Naive thymus-derived CD4-positive, alpha-beta T cell (primary cell): ENCODE measurements around the gene ITGAX. TPM values are rescaled to one million over a fixed set of nuclear protein-coding genes. Genes with fewer than 3 reads are reported as not detected.
A peak's percentile ranks its signal among the peaks of the same experiment; 100 is the strongest.

Source experiments
- ATAC-seq: fragments of 150-1000 bp; cut with Tn5 transposase; 2 replicates; pipeline ENCODE4 v1.10.0; 2021; ENCODE audit warnings: mild to moderate bottlenecking, moderate library complexity
- CTCF ChIA-PET: fragments of 350-600 bp; sonication (Branson Sonifier 250); formaldehyde crosslinking; loops from one replicate; lab custom pipeline; 2021; ENCODE audit warnings: antibody characterized with exemption; lab: Charles Lee
- POLR2A ChIA-PET: fragments of 350-600 bp; sonication (Branson Sonifier 250); formaldehyde crosslinking; loops from one replicate; lab custom pipeline; 2021; ENCODE audit warnings: antibody characterized with exemption, inconsistent platforms; lab: Charles Lee
- DNase-seq, 9 donors: peaks; one replicate each; pipeline versions ENCODE4 v3.0.0 to v3.0.0-alpha.2; 2020 to 2022; ENCODE audit warnings: mixed read lengths in 1 of 9
- H3K27ac ChIP-seq: one replicate; pipeline ENCODE4 v1.7.0; 2013; ENCODE audit warnings: mild to moderate bottlenecking, low read depth, low read length, moderate library complexity
- H3K27me3 ChIP-seq, 2 donors: one replicate each; pipeline ENCODE4 v1.7.0; 2013; ENCODE audit warnings: low read length in 2 of 2, mild to moderate bottlenecking in 2 of 2, moderate library complexity in 2 of 2; ENCODE audit not compliant: control insufficient read depth in 2 of 2, insufficient read depth in 2 of 2
- H3K36me3 ChIP-seq, 3 experiments: 1 replicate in 2 of 3; 2 replicates in 1 of 3; pipeline ENCODE4 v1.7.0; 2013; ENCODE audit warnings: low read length in 3 of 3, mild to moderate bottlenecking in 3 of 3, moderate library complexity in 1 of 3; ENCODE audit not compliant: insufficient read depth in 3 of 3, control insufficient read depth in 2 of 3
- H3K4me1 ChIP-seq, 2 donors: one replicate each; pipeline ENCODE4 v1.7.0; 2013; ENCODE audit warnings: low read length in 2 of 2, mild to moderate bottlenecking in 2 of 2, moderate library complexity in 1 of 2; ENCODE audit not compliant: control insufficient read depth in 2 of 2, insufficient read depth in 2 of 2
- H3K4me3 ChIP-seq: 2 replicates; pipeline ENCODE4 v1.7.0; 2013; ENCODE audit warnings: mild to moderate bottlenecking, low read length
- H3K9me3 ChIP-seq, 3 experiments: 1 replicate in 2 of 3; 2 replicates in 1 of 3; pipeline ENCODE4 v1.7.0; 2013; ENCODE audit warnings: low read length in 3 of 3; ENCODE audit not compliant: control insufficient read depth in 2 of 3
- H3K27ac Mint-ChIP-seq, 9 donors: one replicate each; pipeline ENCODE4 v1.8.0; 2020 to 2022; ENCODE audit warnings: mixed read lengths in 9 of 9, mild to moderate bottlenecking in 8 of 9, moderate library complexity in 5 of 9, inconsistent platforms in 2 of 9
- H3K27me3 Mint-ChIP-seq, 5 donors: one replicate each; pipeline ENCODE4 v1.8.0; 2021 to 2022; ENCODE audit warnings: mixed read lengths in 5 of 5, mild to moderate bottlenecking in 1 of 5
- H3K36me3 Mint-ChIP-seq, 5 donors: one replicate each; pipeline ENCODE4 v1.8.0; 2020 to 2022; ENCODE audit warnings: mixed read lengths in 5 of 5, mild to moderate bottlenecking in 3 of 5, inconsistent platforms in 1 of 5
- H3K4me1 Mint-ChIP-seq, 7 donors: one replicate each; pipeline ENCODE4 v1.8.0; 2020 to 2022; ENCODE audit warnings: mixed read lengths in 7 of 7, mild to moderate bottlenecking in 3 of 7, inconsistent platforms in 1 of 7
- H3K4me3 Mint-ChIP-seq, 10 donors: one replicate each; pipeline ENCODE4 v1.8.0; 2020 to 2022; ENCODE audit warnings: mild to moderate bottlenecking in 10 of 10, mixed read lengths in 10 of 10, moderate library complexity in 6 of 10, inconsistent platforms in 2 of 10
- H3K9me3 Mint-ChIP-seq, 11 donors: one replicate each; pipeline ENCODE4 v1.8.0; 2020 to 2022; ENCODE audit warnings: mixed read lengths in 11 of 11, mild to moderate bottlenecking in 4 of 11, inconsistent platforms in 1 of 11, moderate library complexity in 1 of 11
- intact Hi-C, 2 donors: fragments of 100-400 bp; cut with micrococcal nuclease; formaldehyde crosslinking; loops; one replicate each; pipeline ENCODE4 v1.15.1; 2023
- polyA plus RNA-seq, 2 donors: library from polyadenylated mRNA; unstranded; fragments of 300-500 nt; fragmentation: Illumina TruSeq; gene quantifications; one replicate each; pipeline ENCODE4 v1.2.3, GENCODE V29; 2021
- total RNA-seq, 6 experiments: library from RNA in 5 of 6; stranded (reverse) in 5 of 6; gene quantifications; 1 replicate in 5 of 6; 2 replicates in 1 of 6; pipeline ENCODE4 v1.2.3 and lab custom pipeline; 2021 to 2026

The ITGAX gene
- total and polyA plus RNA-seq, 7 experiments from 2014 or later = 0.05 to 306 (median 22.1) TPM; not detected in 1

GRCh38 chr16:31409433-31409832 lies 54.5 kb downstream of the ITGAX start:
- H3K4me1 ChIP-seq = peaks cover 0 to 7% of the 10 kb centered on the region in 2 donors
- ATAC-seq (no peak), DNase-seq (no peak)
- no peaks in the 10 kb centered on the region for H3K27me3 ChIP-seq
- ChIA-PET CTCF (interaction anchor here (0.7 kb wide), 1 partner anchor 209 kb away, joined by 3 read pairs; no protein-coding TSS in a partner anchor), POLR2A (no interaction called here)
- H3K27ac Mint-ChIP-seq = peak overlapping the region in 1 of 9 donors; percentile 65
- no peaks in the 10 kb centered on the region for H3K36me3 Mint-ChIP-seq
- intact Hi-C loops = no loop called here
- H3K4me3 ChIP-seq = no peak overlapping the region
- H3K27ac ChIP-seq = no peak overlapping the region
- H3K4me1 Mint-ChIP-seq = peaks cover 0 to 11% (median 0%) of the 10 kb centered on the region in 7 donors
- no peaks in the 10 kb centered on the region for H3K9me3 Mint-ChIP-seq
- no peaks in the 10 kb centered on the region for H3K9me3 ChIP-seq
- peaks cover 0 to 19% (median 0%) of the 10 kb centered on the region in 5 donors for H3K27me3 Mint-ChIP-seq
- H3K4me3 Mint-ChIP-seq = no peak overlapping the region
- H3K36me3 ChIP-seq = no peaks in the 10 kb centered on the region

GRCh38 chr16:31410082-31410481 lies 55.1 kb downstream of the ITGAX start:
- H3K27me3 ChIP-seq = no peaks in the 10 kb centered on the region
- H3K4me3 ChIP-seq = no peak overlapping the region
- H3K27ac Mint-ChIP-seq = no peak overlapping the region
- no peaks in the 10 kb centered on the region for H3K9me3 Mint-ChIP-seq
- intact Hi-C loops = no loop called here
- no peaks in the 10 kb centered on the region for H3K36me3 ChIP-seq
- H3K27me3 Mint-ChIP-seq = peaks cover 0 to 20% (median 0%) of the 10 kb centered on the region in 5 donors
- ATAC-seq = no peak
- no peak overlapping the region for H3K27ac ChIP-seq
- peaks cover 0 to 12% (median 0%) of the 10 kb centered on the region in 7 donors for H3K4me1 Mint-ChIP-seq
- H3K9me3 ChIP-seq = no peaks in the 10 kb centered on the region
- no peaks in the 10 kb centered on the region for H3K36me3 Mint-ChIP-seq
- peaks cover 0 to 14% of the 10 kb centered on the region in 2 donors for H3K4me1 ChIP-seq
- POLR2A ChIA-PET = no interaction called here
- CTCF ChIA-PET = interaction anchor here (0.7 kb wide), 1 partner anchor 210 kb away, joined by 3 read pairs; no protein-coding TSS in a partner anchor
- no peak for DNase-seq
- no peak overlapping the region for H3K4me3 Mint-ChIP-seq

- intact Hi-C loops = no loop called here
- Mint-ChIP-seq H3K27ac (no peak overlapping the region), H3K4me1 (peaks cover 0 to 16% (median 0%) of the 10 kb centered on the region in 7 donors), H3K4me3 (no peak overlapping the region), H3K27me3 (peaks cover 0 to 23% (median 0%) of the 10 kb centered on the region in 5 donors), H3K36me3 (no peaks in the 10 kb centered on the region), H3K9me3 (no peaks in the 10 kb centered on the region)
- peaks cover 0 to 16% of the 10 kb centered on the region in 2 donors for H3K4me1 ChIP-seq
- H3K4me3 ChIP-seq = no peak overlapping the region
- H3K27me3 ChIP-seq = no peaks in the 10 kb centered on the region
- POLR2A ChIA-PET = no interaction called here
- CTCF ChIA-PET = no interaction called here
- ATAC-seq = no peak
- no peak for DNase-seq
- no peaks in the 10 kb centered on the region for H3K9me3 ChIP-seq
- H3K27ac ChIP-seq = no peak overlapping the region
- no peaks in the 10 kb centered on the region for H3K36me3 ChIP-seq
Observed at GRCh38 chr16:31411024-31411844, 56.3 kb downstream of the ITGAX start.

GRCh38 chr16:31412750-31413149 lies 57.8 kb downstream of the ITGAX start:
- H3K4me1 Mint-ChIP-seq = peaks cover 0 to 23% (median 6%) of the 10 kb centered on the region in 7 donors
- no peaks in the 10 kb centered on the region for H3K9me3 ChIP-seq
- H3K27me3 ChIP-seq = no peaks in the 10 kb centered on the region
- no peaks in the 10 kb centered on the region for H3K36me3 Mint-ChIP-seq
- no peak overlapping the region for H3K27ac ChIP-seq
- POLR2A ChIA-PET = no interaction called here
- peaks cover 0 to 20% (median 0%) of the 10 kb centered on the region in 5 donors for H3K27me3 Mint-ChIP-seq
- H3K9me3 Mint-ChIP-seq = peaks cover 0 to 3% (median 0%) of the 10 kb centered on the region in 11 donors
- DNase-seq (no peak), ATAC-seq (no peak)
- H3K27ac Mint-ChIP-seq = no peak overlapping the region
- peaks cover 0 to 20% of the 10 kb centered on the region in 2 donors for H3K4me1 ChIP-seq
- no peaks in the 10 kb centered on the region for H3K36me3 ChIP-seq
- intact Hi-C loops = no loop called here
- H3K4me3 Mint-ChIP-seq = no peak overlapping the region
- CTCF ChIA-PET = no interaction called here
- H3K4me3 ChIP-seq = no peak overlapping the region

GRCh38 chr16:31413381-31413780 lies 58.4 kb downstream of the ITGAX start:
- Histone ChIP-seq H3K27me3 (no peaks in the 10 kb centered on the region), H3K4me1 (peaks cover 0 to 22% of the 10 kb centered on the region in 2 donors), H3K4me3 (no peak overlapping the region), H3K9me3 (no peaks in the 10 kb centered on the region), H3K36me3 (no peaks in the 10 kb centered on the region), H3K27ac (no peak overlapping the region)
- DNase-seq (no peak), ATAC-seq (no peak)
- Mint-ChIP-seq H3K9me3 (peaks cover 0 to 5% (median 2%) of the 10 kb centered on the region in 11 donors), H3K4me3 (no peak overlapping the region), H3K27me3 (peaks cover 0 to 25% (median 0%) of the 10 kb centered on the region in 5 donors), H3K27ac (peak overlapping the region in 1 of 9 donors; percentile 14), H3K4me1 (peaks cover 0 to 26% (median 6%) of the 10 kb centered on the region in 7 donors), H3K36me3 (peaks cover 0 to 5% (median 0%) of the 10 kb centered on the region in 5 donors)
- intact Hi-C loops = no loop called here
- POLR2A ChIA-PET = no interaction called here
- CTCF ChIA-PET = no interaction called here

- peaks cover 0 to 24% of the 10 kb centered on the region in 2 donors for H3K4me1 ChIP-seq
- H3K4me3 ChIP-seq = no peak overlapping the region
- peaks cover 0 to 6% (median 0%) of the 10 kb centered on the region in 5 donors for H3K36me3 Mint-ChIP-seq
- POLR2A ChIA-PET = no interaction called here
- no peak for ATAC-seq
- no peaks in the 10 kb centered on the region for H3K27me3 ChIP-seq
- H3K4me3 Mint-ChIP-seq = no peak overlapping the region
- DNase-seq = no peak
- H3K27ac ChIP-seq = no peak overlapping the region
- H3K27ac Mint-ChIP-seq = no peak overlapping the region
- CTCF ChIA-PET = no interaction called here
- H3K36me3 ChIP-seq = no peaks in the 10 kb centered on the region
- peaks cover 0 to 25% (median 0%) of the 10 kb centered on the region in 5 donors for H3K27me3 Mint-ChIP-seq
- intact Hi-C loops = no loop called here
- peaks cover 0 to 29% (median 6%) of the 10 kb centered on the region in 7 donors for H3K4me1 Mint-ChIP-seq
- H3K9me3 Mint-ChIP-seq = peaks cover 0 to 5% (median 2%) of the 10 kb centered on the region in 11 donors
- no peaks in the 10 kb centered on the region for H3K9me3 ChIP-seq
Observed at GRCh38 chr16:31413943-31414342, 59.0 kb downstream of the ITGAX start.
